Activated T-helper 1 cell treated with anti-CD3 and anti-CD28 coated beads, Interleukin-2, amount 50 U/mL, for 16 hours (primary cell): Measurements from ENCODE around the gene OR5AU1.

Source experiments
- DNase-seq, 2 donors: peaks; one replicate each; pipeline ENCODE4 v3.0.0-alpha.2; 2020; ENCODE audit warnings: low read depth in 1 of 2, low spot score in 1 of 2

The OR5AU1 gene

DNA sequence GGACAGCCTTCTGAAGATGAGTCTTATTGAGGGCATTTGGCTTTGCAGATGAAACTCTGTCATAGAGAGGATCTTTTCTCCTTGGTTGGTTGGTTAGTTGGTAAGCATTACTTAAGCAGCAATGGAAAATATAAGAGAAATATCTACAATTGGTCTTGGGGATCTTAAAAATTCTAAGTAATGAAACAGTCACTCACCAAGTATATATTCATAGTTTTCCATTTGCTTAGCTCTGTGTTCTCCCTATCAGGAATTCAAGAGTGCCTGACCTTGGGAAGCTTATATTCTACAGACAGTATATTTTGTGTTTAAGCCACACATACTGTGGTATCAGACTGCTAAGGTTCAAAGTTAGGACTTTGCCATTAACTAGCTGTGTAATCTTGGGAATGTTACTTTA lies at the start of gene OR5AU1:
OR5AU1 (minus strand) TSS at position 101 of the 400 bp plus-strand sequence. CDS start 191 bp downstream, outside the sequence.
- no peak for DNase-seq

DNA sequence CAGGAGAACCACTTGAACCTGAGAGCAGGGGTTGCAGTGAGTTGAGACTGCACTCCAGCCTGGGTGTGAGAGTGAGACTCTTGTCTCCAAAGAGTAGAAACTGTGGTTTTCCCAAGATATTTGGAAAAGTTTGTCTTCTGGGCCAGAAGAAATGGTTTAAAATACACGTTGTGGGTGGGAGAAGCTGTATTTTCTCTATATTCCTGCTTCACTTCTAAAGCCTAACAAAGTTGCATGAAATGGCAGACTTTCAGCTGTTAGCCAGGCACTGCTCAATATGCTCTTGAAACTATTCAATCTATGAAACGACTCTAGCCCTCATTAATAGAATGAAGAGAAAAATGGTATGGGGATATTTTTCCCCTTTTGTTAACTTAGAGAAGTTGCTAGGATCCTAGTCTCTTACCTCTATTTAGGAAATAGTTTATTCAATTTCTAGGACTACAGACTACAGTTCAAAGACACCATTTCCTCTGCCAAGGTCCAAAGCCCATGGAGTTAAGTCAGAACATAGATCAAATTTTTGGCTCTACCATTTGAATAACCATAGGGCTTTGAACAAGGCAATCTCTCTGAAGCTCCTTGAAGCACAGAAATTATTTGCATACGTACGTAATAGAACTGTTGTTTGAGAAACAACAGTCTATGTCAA lies 49.3 kb upstream of the OR5AU1 start:
- DNase-seq, result no peak

GRCh38 chr14:21204167-21205025 lies 48.5 kb upstream of the OR5AU1 start:
- DNase-seq, result no peak

DNA sequence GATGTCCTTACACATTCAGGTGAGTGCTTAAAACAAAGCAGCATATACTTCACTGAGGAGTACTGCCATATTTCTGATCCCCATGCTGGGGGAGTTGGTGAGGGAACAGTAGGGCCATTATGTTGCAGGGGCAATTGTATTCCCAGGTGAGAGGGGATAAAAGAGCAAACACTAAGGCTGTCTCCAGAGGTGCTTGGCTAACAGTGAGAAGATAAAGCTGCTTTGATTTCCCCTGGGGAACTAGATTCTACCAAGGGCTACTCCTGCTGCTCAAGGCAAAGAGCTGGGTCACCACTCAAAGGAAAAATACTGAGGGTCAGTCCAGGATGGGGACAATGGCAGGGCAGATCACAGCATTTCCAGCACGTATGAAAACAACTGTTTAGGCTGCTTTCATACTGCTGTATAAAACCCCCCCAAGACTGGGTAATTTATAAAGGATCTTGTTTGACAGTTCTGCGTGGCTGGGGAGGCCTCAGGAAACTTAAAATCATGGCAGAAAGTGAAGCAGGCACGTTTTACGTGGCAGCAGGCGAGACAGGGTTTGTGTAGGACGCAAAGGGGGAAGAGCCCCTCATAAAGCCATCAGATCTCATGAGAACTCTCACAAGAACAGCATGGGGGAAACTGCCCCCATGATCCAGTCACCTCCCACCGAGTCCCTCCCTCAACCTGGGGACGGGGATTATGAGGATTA lies 47.8 kb upstream of the OR5AU1 start:
- no peak for DNase-seq

DNA sequence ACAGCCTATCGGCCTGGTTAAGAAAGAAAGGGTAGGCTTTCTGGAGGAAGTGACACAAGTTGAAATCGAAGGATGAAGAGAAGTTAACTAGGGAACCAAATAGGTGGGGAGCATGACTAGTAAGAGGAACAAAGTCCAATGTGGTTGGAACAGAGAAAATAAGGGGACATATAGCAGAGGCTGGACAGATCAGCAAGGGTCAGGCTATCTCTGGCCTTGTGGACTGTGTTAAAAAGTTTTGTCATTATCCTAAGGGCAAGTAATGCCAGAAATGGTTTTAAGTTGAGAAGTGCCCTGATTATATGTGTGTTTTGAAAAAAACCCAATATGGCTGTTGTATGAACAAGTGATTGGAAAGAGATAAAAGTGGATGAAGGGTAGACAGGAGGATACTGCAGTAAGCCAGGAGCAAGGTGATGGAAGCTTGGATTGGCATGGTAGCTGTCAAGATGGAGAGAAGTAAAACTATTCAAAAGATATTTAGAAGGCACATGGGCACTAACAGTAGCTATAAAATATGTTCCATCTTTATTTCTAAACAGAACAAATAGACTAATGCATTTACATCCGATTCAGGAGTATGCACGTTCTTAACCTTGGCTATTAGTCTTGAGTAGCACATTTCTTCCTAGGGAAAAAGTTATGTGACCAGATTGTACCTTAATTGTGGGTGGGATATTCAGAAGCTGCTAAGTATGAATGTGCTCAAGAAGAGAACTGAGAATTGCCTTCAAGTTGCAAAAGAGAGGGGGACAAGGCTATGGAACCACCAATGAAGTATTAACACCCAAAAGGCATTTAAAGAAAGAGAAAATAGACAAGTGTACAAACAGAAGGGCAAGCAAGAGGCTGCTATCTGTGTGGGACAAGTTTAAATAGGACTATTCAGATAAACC lies 46.8 kb upstream of the OR5AU1 start:
- no peak for DNase-seq

DNA sequence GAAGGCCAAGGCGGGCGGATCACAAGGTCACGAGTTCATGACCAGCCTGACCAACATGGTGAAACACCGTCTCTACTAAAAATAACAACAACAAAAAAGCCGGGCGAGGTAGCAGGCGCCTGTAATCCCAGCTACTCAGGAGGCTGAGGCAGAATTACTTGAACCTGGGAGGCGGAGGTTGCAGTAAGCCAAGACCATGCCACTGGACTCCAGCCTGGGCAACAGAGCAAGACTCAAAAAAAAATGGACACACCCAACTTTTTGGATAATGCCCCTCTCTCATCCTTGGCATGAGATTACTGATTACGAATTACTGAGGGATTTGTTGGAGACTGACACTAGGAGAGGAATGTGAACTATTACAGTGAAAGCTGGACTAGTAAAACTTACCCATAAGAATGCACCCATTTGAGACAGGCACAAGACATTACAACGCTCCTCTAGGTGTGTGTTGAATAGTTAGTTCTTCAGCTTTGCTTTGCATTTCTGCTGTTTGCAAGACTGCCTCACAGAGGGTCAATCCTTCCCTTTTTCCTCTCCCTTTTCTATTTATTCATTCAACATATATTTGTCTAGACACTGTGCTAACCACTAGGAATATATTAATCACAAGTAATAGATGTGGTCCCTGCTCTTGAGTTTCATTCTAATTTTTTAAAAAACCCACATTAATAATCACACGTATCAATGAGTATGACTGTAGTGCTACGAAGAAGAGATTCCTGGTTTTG lies 46.0 kb upstream of the OR5AU1 start:
- DNase-seq, result no peak

DNA sequence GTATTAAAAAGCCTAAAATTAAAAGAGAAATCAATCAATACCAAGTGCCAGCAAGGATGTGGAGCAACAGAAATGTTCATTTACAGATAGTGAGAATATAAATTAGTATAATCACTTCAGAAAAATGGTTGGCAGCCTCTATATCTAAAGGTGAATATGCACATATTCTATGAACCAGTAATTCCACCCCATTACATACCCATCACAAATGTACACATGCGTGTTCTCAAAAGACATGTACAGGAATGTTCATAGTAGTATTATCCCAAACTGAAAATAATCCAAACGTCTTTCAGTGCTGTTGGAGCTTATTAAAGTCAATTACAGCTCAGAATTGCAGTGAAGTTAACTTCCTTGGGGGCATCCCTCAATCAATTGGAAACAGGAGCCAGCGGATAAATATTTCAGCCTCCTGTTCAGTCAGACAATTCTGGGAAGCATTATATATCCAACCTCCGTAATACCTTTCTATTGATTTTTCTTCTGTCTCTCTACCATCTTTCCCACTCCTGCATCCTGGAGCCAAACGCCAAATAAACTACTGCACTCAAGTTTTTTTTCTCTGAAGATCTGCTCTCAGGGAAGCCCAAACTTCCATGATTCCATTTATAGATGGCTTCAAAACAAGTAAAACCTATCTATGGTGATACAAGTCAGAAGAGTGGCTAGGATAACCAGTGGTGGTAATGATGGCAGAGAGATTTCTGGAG lies 45.0 kb upstream of the OR5AU1 start:
- DNase-seq, result no peak

GRCh38 chr14:21199611-21200560 lies 44.0 kb upstream of the OR5AU1 start:
- no peak for DNase-seq

DNA sequence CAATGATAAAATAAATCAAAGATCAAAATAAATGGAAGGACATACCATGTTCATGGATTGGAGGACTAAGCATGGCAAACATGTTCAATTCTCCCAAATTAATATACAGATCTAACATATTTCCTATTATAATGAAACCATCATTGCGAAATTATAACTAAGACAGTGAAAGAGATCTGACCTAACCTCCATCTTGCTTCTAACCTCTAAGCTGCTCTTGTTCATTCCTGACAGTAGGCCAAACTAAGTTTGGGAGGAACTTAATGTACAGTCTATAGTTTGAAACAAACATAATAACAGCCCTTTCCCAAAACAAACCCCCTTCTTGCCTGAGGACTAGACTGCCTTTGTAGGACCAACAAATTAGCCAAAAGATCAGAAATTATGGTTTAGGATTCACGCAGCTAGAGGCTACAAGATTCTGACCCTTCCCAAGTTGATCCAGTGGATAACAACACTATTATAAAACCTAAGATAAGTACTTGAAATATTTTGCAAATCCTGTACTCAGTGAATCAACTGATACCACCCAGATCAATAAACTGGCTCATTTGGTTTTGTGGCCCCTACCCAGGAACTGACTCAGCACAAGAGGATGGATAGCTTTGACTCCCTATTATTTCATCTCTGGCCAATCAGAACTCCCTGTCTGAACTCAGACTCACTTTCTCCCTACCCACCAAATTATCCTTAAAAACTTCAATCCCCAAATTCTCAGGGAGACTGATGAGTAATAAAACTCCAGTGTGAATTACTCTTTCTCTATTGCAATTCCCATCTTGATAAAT lies 41.7 kb upstream of the OR5AU1 start:
- no peak for DNase-seq

DNA sequence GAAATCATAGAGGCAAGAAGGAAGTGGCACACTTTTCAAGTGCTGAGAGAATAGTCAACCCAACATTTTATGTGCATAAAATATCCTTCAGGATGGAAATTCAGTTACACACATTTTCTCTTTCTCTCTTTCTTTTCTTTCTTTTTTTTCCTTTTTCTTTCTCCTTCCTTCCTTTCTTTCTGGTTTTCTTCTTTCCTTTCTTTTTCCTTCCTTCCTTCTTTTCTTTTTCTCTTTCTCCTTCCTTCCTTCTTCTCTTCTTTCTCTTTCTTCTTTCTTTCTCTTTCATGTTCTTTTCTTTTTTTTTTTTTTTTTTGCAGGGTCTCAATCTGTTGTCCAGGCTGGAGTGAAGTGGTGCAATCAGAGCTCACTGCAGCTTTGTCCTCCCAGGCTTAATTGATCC lies 38.7 kb upstream of the OR5AU1 start:
- no peak for DNase-seq

GRCh38 chr14:21192875-21193535 lies 37.1 kb upstream of the OR5AU1 start:
- DNase-seq, result no peak

DNA sequence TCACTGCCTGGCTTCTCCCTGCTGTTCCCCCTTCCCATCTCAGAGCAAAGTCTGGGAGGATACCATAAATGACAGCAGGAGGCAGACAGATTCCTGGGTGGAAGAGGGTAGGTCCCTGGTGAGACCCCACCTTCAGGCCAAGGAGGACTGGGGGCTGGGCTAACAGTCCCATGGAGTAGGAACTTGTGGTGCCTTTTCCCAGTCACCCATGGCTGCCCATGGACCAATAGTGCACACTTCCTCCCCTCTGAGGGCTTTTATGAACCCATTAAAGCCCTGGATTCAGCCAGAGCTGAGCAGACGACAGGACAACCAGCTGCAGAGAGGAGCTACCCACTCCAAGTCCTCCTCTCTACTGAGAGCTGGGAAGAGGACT lies 36.6 kb upstream of the OR5AU1 start:
- DNase-seq, result no peak

DNA sequence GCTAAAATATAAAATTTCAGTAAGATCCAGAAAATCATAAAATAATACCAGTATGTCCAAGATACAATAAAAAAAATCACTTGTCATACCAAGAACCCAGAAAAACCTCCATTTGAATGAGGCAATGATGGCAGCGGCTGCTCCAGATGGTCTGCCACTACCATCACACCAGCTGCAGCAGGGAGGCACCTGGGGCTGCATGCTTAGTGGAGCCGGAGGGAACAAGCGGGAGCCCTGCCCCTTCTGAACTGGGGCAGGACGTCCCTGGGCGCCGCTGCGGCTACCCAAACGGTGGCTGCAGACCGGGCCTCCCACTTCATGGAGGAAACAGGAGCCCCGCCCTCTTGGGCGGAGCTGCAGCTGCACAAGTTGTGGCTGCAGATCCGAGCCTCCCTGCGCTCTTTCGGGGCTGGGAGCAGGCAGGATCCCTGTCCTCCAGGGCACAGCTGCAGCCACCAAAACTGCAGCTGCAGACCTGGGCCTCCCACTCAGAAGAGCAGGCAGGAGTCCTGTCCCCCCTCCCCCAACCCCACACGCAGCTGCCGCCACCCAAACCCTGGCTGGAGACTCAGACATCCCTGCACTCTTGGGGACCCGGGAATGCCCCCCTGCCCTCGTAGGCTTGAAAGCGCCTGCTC lies 36.1 kb upstream of the OR5AU1 start:
- DNase-seq, result peak; percentile 23 to 52

DNA sequence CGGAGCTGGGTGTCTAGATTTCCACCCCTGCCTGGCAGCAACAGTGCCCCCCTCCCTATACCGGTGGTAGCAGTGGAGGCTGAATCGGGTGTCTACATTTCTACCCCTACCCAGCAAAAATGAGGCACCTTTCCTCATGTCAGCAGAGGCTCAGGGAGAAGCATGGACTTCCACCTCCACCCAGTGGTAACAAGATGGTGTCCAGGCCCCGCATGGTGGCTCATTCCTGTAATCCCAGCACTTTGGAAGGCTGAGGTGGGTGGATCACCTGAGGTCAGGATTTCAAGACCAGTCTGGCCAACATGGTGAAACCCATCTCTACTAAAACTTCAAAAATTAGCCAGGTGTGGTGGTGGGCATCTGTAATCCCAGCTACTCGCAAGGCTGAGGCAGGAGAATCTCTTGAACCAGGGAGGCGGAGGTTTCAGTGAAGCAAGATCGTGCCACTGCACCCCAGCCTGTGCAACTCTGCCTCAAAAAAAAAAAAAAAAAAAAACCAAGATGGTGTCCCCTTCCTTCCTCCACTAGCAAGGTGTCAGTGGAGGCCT lies 35.5 kb upstream of the OR5AU1 start:
- DNase-seq, result no peak

- no peak for DNase-seq
Measured at GRCh38 chr14:21185491-21185890, 29.6 kb upstream of the OR5AU1 start.

- no peak for DNase-seq
Measured at GRCh38 chr14:21184254-21184653, 28.4 kb upstream of the OR5AU1 start.
